ENCODE results near the gene PRKCH. TPM values are rescaled to one million over a fixed set of nuclear protein-coding genes. Genes with fewer than 3 reads are reported as not detected.
A peak's percentile ranks its signal among the peaks of the same experiment; 100 is the strongest.

The PRKCH gene
- total and polyA plus RNA-seq, 9 of the 15 experiments (the other 6 are each of a cell fraction or from before 2014, with no cell fraction given): 0.61 to 4.4 (median 4.0) TPM

GRCh38 chr14:61564618-61565091 is 243.3 kb downstream of the PRKCH start:
- DNase-seq (ENCODE audit: extremely low read depth in 1 of 4, low spot score in 3 of 4) (peak; percentile 17 to 54 (median 31)), FAIRE-seq (peak; percentile 71), ATAC-seq (peak; percentile 48)
- peak overlapping the region; percentile 74 for H2AFZ ChIP-seq (ENCODE audit: low read depth, low read length)
- no peaks in the 10 kb centered on the region for H3K27me3 ChIP-seq (ENCODE audit: control insufficient read depth in 2 of 2, insufficient read depth in 2 of 2, low read length in 2 of 2)
- H3K4me1 ChIP-seq (replicated peaks in 1 of 2; ENCODE audit: control insufficient read depth in 2 of 2, insufficient read depth in 2 of 2, low read length in 2 of 2): peaks cover 33 to 49% of the 10 kb centered on the region in 2 experiments
- no peaks in the 10 kb centered on the region for H3K79me2 ChIP-seq (ENCODE audit: control insufficient read depth, insufficient read depth, low read length)
- no peaks in the 10 kb centered on the region for H3K9me3 ChIP-seq (replicated peaks; ENCODE audit: control insufficient read depth, insufficient read depth, low read depth, low read length)
- H3K9ac ChIP-seq (ENCODE audit: insufficient read depth in 1 of 2, low read depth in 2 of 2, low read length in 2 of 2): peak overlapping the region in 1 of 2 experiments; percentile 61; a peak in 1 of 4 replicates
- peak overlapping the region; percentile 59; the same call in 2 of the 3 replicates for H3K27ac ChIP-seq (ENCODE audit: extremely low read depth, low read depth, low read length)
- H3K36me3 ChIP-seq (ENCODE audit: control insufficient read depth, insufficient read depth, low read length): no peaks in the 10 kb centered on the region
- no peaks in the 10 kb centered on the region for H3K9me1 ChIP-seq (ENCODE audit: control insufficient read depth, insufficient read depth, low read length)
- H3K4me3 ChIP-seq: no peak overlapping the region
- intact Hi-C loops (cut with micrococcal nuclease): loop anchor here (5.0 kb wide), 1 partner anchor 133 kb away; the partner anchor contains the start of gene HIF1A
- CTCF ChIA-PET (ENCODE audit: low intra/inter-chr PET ratio): no interaction called here
- 5% methylated on average over 4 of the region's 6 CpGs for WGBS (ENCODE audit: insufficient coverage, low coverage, missing lambda C conversion rate)
- no TSS peak for BruUV-seq (replicated peaks)
- H4K20me1 ChIP-seq (replicated peaks; ENCODE audit: control insufficient read depth, insufficient read depth, low read length): no peaks in the 10 kb centered on the region
- 0 out of 2 replicates have a peak overlapping the region, but pooled peaks have one; percentile 15 for H3K4me2 ChIP-seq (ENCODE audit: insufficient read depth, low read length)
- in situ Hi-C loops (cut with MboI): no loop called here
- POLR2A ChIA-PET: interaction anchor here (0.6 kb wide), 1 partner anchor 9 kb away, joined by 3 read pairs; no protein-coding TSS in a partner anchor
- no peak for TF ChIP-seq FIP1L1 (IDR thresholded peaks at IDR 0.05; ENCODE audit: low read depth, low read length, poor library complexity, severe bottlenecking)
- peak; percentile 66 for TF ChIP-seq NFE2 (IDR thresholded peaks at IDR 0.05; ENCODE audit: low read depth)
- TF ChIP-seq SIN3A (IDR thresholded peaks at IDR 0.05; ENCODE audit: borderline replicate concordance in 2 of 2, control insufficient read depth in 1 of 2, low read depth in 2 of 2, low read length in 2 of 2): no peak
- TF ChIP-seq MAZ (CRISPR knock-in tag; conservative IDR thresholded peaks at IDR 0.05 in 1 of 2, IDR thresholded peaks at IDR 0.05 in 1 of 2): peak in 1 of 2 experiments; percentile 35; a peak in 1 of 4 replicates
- TF ChIP-seq SMC3 (conservative IDR thresholded peaks at IDR 0.05; ENCODE audit: insufficient read depth, low read depth, low read length): no peak
- TF ChIP-seq MCM7 (IDR thresholded peaks at IDR 0.05): no peak
- TF ChIP-seq ZBTB9 (CRISPR knock-in tag; IDR thresholded peaks at IDR 0.05): no peak
- no peak for TF ChIP-seq NFRKB (IDR thresholded peaks at IDR 0.05; ENCODE audit: low read depth)
- no peak; the same call in 1 of the 2 replicates for TF ChIP-seq JUND (IDR thresholded peaks at IDR 0.05; ENCODE audit: borderline replicate concordance, low read depth, low read length)
- peak; percentile 49; the same call in 1 of the 3 replicates for TF ChIP-seq JUND (tag; IDR thresholded peaks at IDR 0.05; ENCODE audit: borderline replicate concordance, low read depth, low read length)
- TF ChIP-seq ZNF274 (IDR thresholded peaks at IDR 0.05; ENCODE audit: borderline replicate concordance, low read depth, low read length): no peak
- no peak for TF ChIP-seq TRIM24 (IDR thresholded peaks at IDR 0.05)
- no peak for TF ChIP-seq ZNF253 (CRISPR knock-in tag; conservative IDR thresholded peaks at IDR 0.05)
- TF ChIP-seq, protein P1, sequence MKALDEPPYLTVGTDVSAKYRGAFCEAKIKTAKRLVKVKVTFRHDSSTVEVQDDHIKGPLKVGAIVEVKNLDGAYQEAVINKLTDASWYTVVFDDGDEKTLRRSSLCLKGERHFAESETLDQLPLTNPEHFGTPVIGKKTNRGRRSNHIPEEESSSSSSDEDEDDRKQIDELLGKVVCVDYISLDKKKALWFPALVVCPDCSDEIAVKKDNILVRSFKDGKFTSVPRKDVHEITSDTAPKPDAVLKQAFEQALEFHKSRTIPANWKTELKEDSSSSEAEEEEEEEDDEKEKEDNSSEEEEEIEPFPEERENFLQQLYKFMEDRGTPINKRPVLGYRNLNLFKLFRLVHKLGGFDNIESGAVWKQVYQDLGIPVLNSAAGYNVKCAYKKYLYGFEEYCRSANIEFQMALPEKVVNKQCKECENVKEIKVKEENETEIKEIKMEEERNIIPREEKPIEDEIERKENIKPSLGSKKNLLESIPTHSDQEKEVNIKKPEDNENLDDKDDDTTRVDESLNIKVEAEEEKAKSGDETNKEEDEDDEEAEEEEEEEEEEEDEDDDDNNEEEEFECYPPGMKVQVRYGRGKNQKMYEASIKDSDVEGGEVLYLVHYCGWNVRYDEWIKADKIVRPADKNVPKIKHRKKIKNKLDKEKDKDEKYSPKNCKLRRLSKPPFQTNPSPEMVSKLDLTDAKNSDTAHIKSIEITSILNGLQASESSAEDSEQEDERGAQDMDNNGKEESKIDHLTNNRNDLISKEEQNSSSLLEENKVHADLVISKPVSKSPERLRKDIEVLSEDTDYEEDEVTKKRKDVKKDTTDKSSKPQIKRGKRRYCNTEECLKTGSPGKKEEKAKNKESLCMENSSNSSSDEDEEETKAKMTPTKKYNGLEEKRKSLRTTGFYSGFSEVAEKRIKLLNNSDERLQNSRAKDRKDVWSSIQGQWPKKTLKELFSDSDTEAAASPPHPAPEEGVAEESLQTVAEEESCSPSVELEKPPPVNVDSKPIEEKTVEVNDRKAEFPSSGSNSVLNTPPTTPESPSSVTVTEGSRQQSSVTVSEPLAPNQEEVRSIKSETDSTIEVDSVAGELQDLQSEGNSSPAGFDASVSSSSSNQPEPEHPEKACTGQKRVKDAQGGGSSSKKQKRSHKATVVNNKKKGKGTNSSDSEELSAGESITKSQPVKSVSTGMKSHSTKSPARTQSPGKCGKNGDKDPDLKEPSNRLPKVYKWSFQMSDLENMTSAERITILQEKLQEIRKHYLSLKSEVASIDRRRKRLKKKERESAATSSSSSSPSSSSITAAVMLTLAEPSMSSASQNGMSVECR (CRISPR knock-in tag; IDR thresholded peaks at IDR 0.05): no peak
- peak; percentile 55 for TF ChIP-seq FOSL1 (tag; conservative IDR thresholded peaks at IDR 0.05)
- TF ChIP-seq SRF (CRISPR knock-in tag; IDR thresholded peaks at IDR 0.05): no peak
- no peak for TF ChIP-seq NCOA1 (IDR thresholded peaks at IDR 0.05; ENCODE audit: low read depth)
- TF ChIP-seq RB1 (IDR thresholded peaks at IDR 0.05; ENCODE audit: low read depth): no peak
